Muscle layer of colon (tissue), 2 donors: Measurements from ENCODE around the gene VENTX.

Source experiments
- H3K27ac ChIP-seq: one replicate; pipeline ENCODE4 v1.7.0; 2013; ENCODE audit warnings: low read depth, mild to moderate bottlenecking, low read length, moderate library complexity
- H3K27me3 ChIP-seq, 2 donors: one replicate each; pipeline ENCODE4 v1.7.0; 2013; ENCODE audit warnings: low read length in 2 of 2, mild to moderate bottlenecking in 2 of 2; ENCODE audit not compliant: insufficient read depth in 2 of 2, control insufficient read depth in 1 of 2
- H3K36me3 ChIP-seq: one replicate; pipeline ENCODE4 v1.7.0; 2013; ENCODE audit warnings: mild to moderate bottlenecking, low read length; ENCODE audit not compliant: insufficient read depth
- H3K4me1 ChIP-seq: one replicate; pipeline ENCODE4 v1.7.0; 2013; ENCODE audit warnings: mild to moderate bottlenecking, low read length; ENCODE audit not compliant: insufficient read depth
- H3K4me3 ChIP-seq, 2 donors: one replicate each; pipeline ENCODE4 v1.7.0; 2013; ENCODE audit warnings: low read length in 2 of 2, low read depth in 1 of 2, mild to moderate bottlenecking in 1 of 2, moderate library complexity in 1 of 2
- H3K9ac ChIP-seq: one replicate; pipeline ENCODE4 v1.7.0; 2013; ENCODE audit warnings: low read length
- H3K9me3 ChIP-seq: one replicate; pipeline ENCODE4 v1.7.0; 2013; ENCODE audit warnings: mild to moderate bottlenecking, low read length
- donor health status: abdominal sarcoma.
- donor health status: Adenocarcinoma of cecum.

VENTX gene

DNA sequence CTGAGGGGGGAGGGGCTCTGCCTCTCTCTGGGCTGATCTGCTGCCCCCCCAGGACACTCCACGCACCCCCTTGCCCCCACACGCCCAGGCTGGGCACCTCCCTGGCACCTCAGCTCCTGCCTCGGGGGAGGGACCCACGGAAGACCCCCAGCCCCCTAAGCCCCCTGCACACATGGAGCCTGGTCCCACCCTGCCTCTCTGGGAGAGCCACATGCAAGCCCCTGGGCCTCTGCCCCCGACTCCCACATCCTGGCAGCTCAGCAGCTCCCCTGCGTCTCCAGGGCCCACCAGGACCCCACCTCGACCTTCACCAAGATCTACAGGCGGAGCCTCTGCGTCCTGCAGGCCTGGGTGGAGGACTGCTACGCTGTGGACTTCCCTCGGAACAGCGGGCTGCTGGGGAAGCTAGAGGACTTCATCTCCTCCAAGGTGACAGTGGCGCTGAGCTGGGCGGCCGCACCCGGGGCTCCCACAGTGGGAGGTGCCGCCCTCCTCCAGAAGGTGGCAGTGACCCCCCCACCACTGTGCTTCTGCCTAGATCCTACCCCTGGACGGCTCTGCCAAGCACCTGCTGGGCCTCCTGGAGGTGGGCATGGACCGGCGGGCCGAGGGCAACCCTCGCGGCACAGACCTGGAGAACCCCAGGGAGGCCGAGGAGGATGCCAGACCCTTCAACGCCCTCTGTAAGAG, 26.4 kb upstream of the VENTX start:
- Histone ChIP-seq H3K9ac (no peak overlapping the region), H3K4me3 (no peak overlapping the region), H3K27me3 (no peaks in the 10 kb centered on the region), H3K36me3 (no peaks in the 10 kb centered on the region), H3K9me3 (no peaks in the 10 kb centered on the region), H3K4me1 (no peaks in the 10 kb centered on the region), H3K27ac (no peak overlapping the region)

- no peak overlapping the region for H3K27ac ChIP-seq
- no peaks in the 10 kb centered on the region for H3K36me3 ChIP-seq
- no peaks in the 10 kb centered on the region for H3K4me1 ChIP-seq
- H3K9me3 ChIP-seq, result no peaks in the 10 kb centered on the region
- H3K27me3 ChIP-seq, result no peaks in the 10 kb centered on the region
- H3K9ac ChIP-seq, result no peak overlapping the region
- no peak overlapping the region for H3K4me3 ChIP-seq
Observed at GRCh38 chr10:133211959-133212852, 25.4 kb upstream of the VENTX start.

- Histone ChIP-seq H3K9ac (no peak overlapping the region), H3K36me3 (no peaks in the 10 kb centered on the region), H3K27ac (no peak overlapping the region), H3K4me3 (no peak overlapping the region), H3K9me3 (no peaks in the 10 kb centered on the region), H3K27me3 (no peaks in the 10 kb centered on the region), H3K4me1 (no peaks in the 10 kb centered on the region)
Observed at GRCh38 chr10:133212853-133213494, 24.7 kb upstream of the VENTX start.

- Histone ChIP-seq H3K4me1 (no peaks in the 10 kb centered on the region), H3K9me3 (no peaks in the 10 kb centered on the region), H3K27ac (no peak overlapping the region), H3K4me3 (no peak overlapping the region), H3K9ac (no peak overlapping the region), H3K36me3 (no peaks in the 10 kb centered on the region), H3K27me3 (peaks cover 0 to 2% of the 10 kb centered on the region in 2 donors)
Observed at GRCh38 chr10:133213641-133214467, 23.8 kb upstream of the VENTX start.

- Histone ChIP-seq H3K36me3 (no peaks in the 10 kb centered on the region), H3K4me1 (no peaks in the 10 kb centered on the region), H3K27me3 (peaks cover 0 to 11% of the 10 kb centered on the region in 2 donors), H3K9me3 (no peaks in the 10 kb centered on the region), H3K4me3 (no peak overlapping the region), H3K9ac (no peak overlapping the region), H3K27ac (no peak overlapping the region)
Observed at GRCh38 chr10:133214468-133215410, 22.9 kb upstream of the VENTX start.

- Histone ChIP-seq H3K9ac (no peak overlapping the region), H3K9me3 (no peaks in the 10 kb centered on the region), H3K27me3 (peaks cover 0 to 14% of the 10 kb centered on the region in 2 donors), H3K4me3 (no peak overlapping the region), H3K4me1 (no peaks in the 10 kb centered on the region), H3K36me3 (no peaks in the 10 kb centered on the region), H3K27ac (no peak overlapping the region)
Observed at GRCh38 chr10:133215586-133215985, 22.1 kb upstream of the VENTX start.

GRCh38 chr10:133216776-133217175, 20.9 kb upstream of the VENTX start:
- Histone ChIP-seq H3K36me3 (no peaks in the 10 kb centered on the region), H3K9ac (no peak overlapping the region), H3K4me3 (no peak overlapping the region), H3K9me3 (no peaks in the 10 kb centered on the region), H3K4me1 (no peaks in the 10 kb centered on the region), H3K27ac (no peak overlapping the region), H3K27me3 (peaks cover 0 to 23% of the 10 kb centered on the region in 2 donors)

GRCh38 chr10:133217800-133218589, 19.7 kb upstream of the VENTX start:
- H3K9me3 ChIP-seq, result no peaks in the 10 kb centered on the region
- peaks cover 0 to 23% of the 10 kb centered on the region in 2 donors for H3K27me3 ChIP-seq
- H3K27ac ChIP-seq, result no peak overlapping the region
- H3K4me3 ChIP-seq, result no peak overlapping the region
- no peaks in the 10 kb centered on the region for H3K4me1 ChIP-seq
- no peaks in the 10 kb centered on the region for H3K36me3 ChIP-seq
- H3K9ac ChIP-seq, result no peak overlapping the region

GRCh38 chr10:133218891-133219290, 18.8 kb upstream of the VENTX start:
- H3K4me1 ChIP-seq, result no peaks in the 10 kb centered on the region
- no peaks in the 10 kb centered on the region for H3K36me3 ChIP-seq
- H3K9me3 ChIP-seq, result no peaks in the 10 kb centered on the region
- H3K4me3 ChIP-seq, result no peak overlapping the region
- H3K9ac ChIP-seq, result no peak overlapping the region
- peaks cover 0 to 23% of the 10 kb centered on the region in 2 donors for H3K27me3 ChIP-seq
- no peak overlapping the region for H3K27ac ChIP-seq

DNA sequence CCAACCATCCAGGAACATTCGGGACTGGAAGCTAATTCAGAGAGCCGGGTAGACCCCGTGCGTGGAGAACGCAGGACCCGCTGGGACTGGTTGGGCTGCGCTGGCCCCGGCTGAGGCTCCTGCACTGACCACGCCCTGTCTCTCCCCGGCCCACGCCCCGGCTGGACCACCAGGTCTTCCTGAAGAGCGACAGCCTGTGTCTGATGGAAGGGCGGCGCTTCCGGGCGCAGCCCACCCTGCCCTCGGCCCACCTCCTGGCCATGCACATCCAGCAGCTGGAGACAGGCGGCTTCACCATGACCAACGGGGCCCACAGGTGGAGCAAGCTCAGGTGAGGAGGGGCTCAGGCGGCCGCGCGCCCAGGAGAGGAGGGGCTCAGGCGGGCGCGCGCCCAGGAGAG, 17.9 kb upstream of the VENTX start:
- Histone ChIP-seq H3K4me3 (no peak overlapping the region), H3K36me3 (no peaks in the 10 kb centered on the region), H3K9ac (no peak overlapping the region), H3K9me3 (no peaks in the 10 kb centered on the region), H3K27me3 (peaks cover 0 to 23% of the 10 kb centered on the region in 2 donors), H3K4me1 (no peaks in the 10 kb centered on the region), H3K27ac (no peak overlapping the region)
